Mesodermal cell (in vitro differentiated cells): ENCODE data around the gene SMIM34.
"Not testable (repeated sequence)": the region's sequence is repeated elsewhere in the genome, so short reads cannot be mapped to it uniquely, and the experiment has no call there.

Experiments
- H3K27ac ChIP-seq: 2 replicates; pipeline ENCODE4 v1.7.0; 2013; ENCODE audit warnings: mild to moderate bottlenecking, low read depth, low read length, moderate library complexity; ENCODE audit not compliant: severe bottlenecking
- H3K36me3 ChIP-seq: 2 replicates; pipeline ENCODE4 v1.7.1; 2013; ENCODE audit warnings: mild to moderate bottlenecking, low read length, moderate library complexity; ENCODE audit not compliant: control insufficient read depth, insufficient read depth
- H3K4me1 ChIP-seq: one replicate; pipeline ENCODE4 v1.7.1; 2013; ENCODE audit warnings: mild to moderate bottlenecking, low read length; ENCODE audit not compliant: insufficient read depth, control insufficient read depth, poor library complexity, severe bottlenecking
- H3K4me3 ChIP-seq: 2 replicates; pipeline ENCODE4 v1.7.0; 2013; ENCODE audit warnings: low read length, control low read depth, mild to moderate bottlenecking; ENCODE audit not compliant: insufficient read depth, poor library complexity, severe bottlenecking; ENCODE audit errors: extremely low read depth
- H3K9me3 ChIP-seq: 2 replicates; pipeline ENCODE4 v1.7.1; 2013; ENCODE audit warnings: mild to moderate bottlenecking, low read length, moderate library complexity; ENCODE audit not compliant: control insufficient read depth
- WGBS, 2 experiments: methylation state at CpG; one replicate each; pipeline ENCODE4 v1.1.5; 2013; ENCODE audit warnings: missing lambda C conversion rate in 2 of 2; ENCODE audit not compliant: insufficient coverage in 2 of 2; 5-methylcytosine and 5-hydroxymethylcytosine counted together

SMIM34 gene

GRCh38 chr21:34417448-34418077 lies 6.2 kb downstream of the SMIM34 start:
- not testable (repeated sequence) for H3K9me3 ChIP-seq, H3K4me3 ChIP-seq, H3K27ac ChIP-seq, H3K36me3 ChIP-seq, H3K4me1 ChIP-seq
- WGBS, 2 experiments = no CpG with 5 or more reads among the region's 5 CpGs

GRCh38 chr21:34407294-34407693 lies 16.5 kb downstream of the SMIM34 start:
- not testable (repeated sequence) for H3K4me3 ChIP-seq, H3K4me1 ChIP-seq, H3K36me3 ChIP-seq, H3K9me3 ChIP-seq, H3K27ac ChIP-seq
- WGBS, 2 experiments = no CpG with 5 or more reads among the region's 9 CpGs

GRCh38 chr21:34406676-34407075 lies 17.1 kb downstream of the SMIM34 start:
- whole genome bisulfite sequencing, 2 experiments = no CpG with 5 or more reads among the region's 2 CpGs
- H3K4me3 ChIP-seq = not testable (repeated sequence)

GRCh38 chr21:34406102-34406501 lies 17.6 kb downstream of the SMIM34 start:
- not testable (repeated sequence) for H3K27ac ChIP-seq, H3K4me3 ChIP-seq, H3K9me3 ChIP-seq, H3K4me1 ChIP-seq, H3K36me3 ChIP-seq
- WGBS, 2 experiments = no CpG with 5 or more reads among the region's 6 CpGs

More at GRCh38 chr21:34406676-34407075, 17.1 kb downstream of the SMIM34 start:
- H3K9me3 ChIP-seq, H3K4me1 ChIP-seq, H3K27ac ChIP-seq, H3K36me3 ChIP-seq: not testable (repeated sequence)

- WGBS, 2 experiments = no CpG with 5 or more reads among the region's 2 CpGs
- not testable (repeated sequence) for H3K4me3 ChIP-seq, H3K4me1 ChIP-seq, H3K36me3 ChIP-seq, H3K9me3 ChIP-seq, H3K27ac ChIP-seq
These were observed 18.1 kb downstream of the SMIM34 start for GRCh38 chr21:34405686-34406085.

GRCh38 chr21:34404742-34405141 lies 19.0 kb downstream of the SMIM34 start:
- no CpG with 5 or more reads among the region's 5 CpGs for WGBS, 2 experiments
- not testable (repeated sequence) for H3K4me3 ChIP-seq, H3K27ac ChIP-seq, H3K9me3 ChIP-seq, H3K4me1 ChIP-seq, H3K36me3 ChIP-seq

- not testable (repeated sequence) for H3K36me3 ChIP-seq, H3K4me3 ChIP-seq, H3K4me1 ChIP-seq, H3K9me3 ChIP-seq, H3K27ac ChIP-seq
- no CpG with 5 or more reads among the region's 5 CpGs for WGBS, 2 experiments
These were observed 23.2 kb downstream of the SMIM34 start for GRCh38 chr21:34400522-34400921.

GRCh38 chr21:34383724-34384415 lies 39.9 kb downstream of the SMIM34 start:
- not testable (repeated sequence) for H3K4me1 ChIP-seq, H3K36me3 ChIP-seq, H3K4me3 ChIP-seq, H3K9me3 ChIP-seq, H3K27ac ChIP-seq
- no CpG with 5 or more reads among the region's 14 CpGs for WGBS, 2 experiments

- not testable (repeated sequence) for H3K27ac ChIP-seq, H3K4me1 ChIP-seq, H3K9me3 ChIP-seq, H3K4me3 ChIP-seq, H3K36me3 ChIP-seq
- no CpG with 5 or more reads among the region's 2 CpGs for WGBS, 2 experiments
These were observed 40.6 kb downstream of the SMIM34 start for GRCh38 chr21:34383138-34383537.

- H3K36me3 ChIP-seq, H3K9me3 ChIP-seq, H3K27ac ChIP-seq, H3K4me3 ChIP-seq, H3K4me1 ChIP-seq: not testable (repeated sequence)
- WGBS, 2 experiments = no CpG with 5 or more reads among the region's 33 CpGs
These were observed 48.2 kb downstream of the SMIM34 start for GRCh38 chr21:34375619-34375972.

GRCh38 chr21:34374940-34375618 lies 48.7 kb downstream of the SMIM34 start, which contains the start of gene SMIM11:
Gene SMIM11 (plus strand): TSS chr21:34375507. CDS start chr21:34379505, 3,998 bp downstream.
- H3K27ac ChIP-seq, H3K4me3 ChIP-seq, H3K9me3 ChIP-seq, H3K36me3 ChIP-seq, H3K4me1 ChIP-seq: not testable (repeated sequence)
- WGBS, 2 experiments = no CpG with 5 or more reads among the region's 49 CpGs
